Measurements from ENCODE around the gene FSIP1.

Gene FSIP1

DNA sequence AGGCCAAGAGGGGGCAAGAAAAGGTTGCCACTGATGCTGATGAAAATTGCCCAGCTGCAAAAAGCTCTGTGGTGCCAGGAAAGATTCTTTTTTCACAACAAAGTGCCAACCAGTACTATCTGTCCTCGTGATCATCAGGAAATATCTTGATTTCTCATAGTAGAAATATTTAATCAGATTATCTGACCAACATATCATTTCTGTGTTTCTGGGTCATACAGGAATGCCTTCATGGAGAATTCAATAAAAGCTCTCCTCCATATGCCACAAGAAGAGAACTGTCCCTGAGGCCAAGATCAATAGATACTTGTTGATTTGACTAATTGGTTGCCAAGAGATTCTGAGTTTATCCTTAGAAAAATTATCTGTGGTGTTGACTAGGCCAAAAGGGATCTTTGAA is 63.5 kb downstream of the FSIP1 start:
- DNase-seq (ENCODE audit: insufficient read length, low spot score) (no peak), FAIRE-seq (no peak)
- no peak for TF ChIP-seq TAF1 (IDR thresholded peaks at IDR 0.05; ENCODE audit: low read depth, low read length)
- TF ChIP-seq POLR2AphosphoS5 (IDR thresholded peaks at IDR 0.05; ENCODE audit: low read depth, low read length): no peak
- no peak for TF ChIP-seq POLR2A (IDR thresholded peaks at IDR 0.05; ENCODE audit: low read depth, low read length)
- TF ChIP-seq PAX5 (IDR thresholded peaks at IDR 0.05; ENCODE audit: insufficient read depth, low read length, severe bottlenecking): no peak
- no peak for TF ChIP-seq POU2F2 (IDR thresholded peaks at IDR 0.05; ENCODE audit: low read depth, low read length)
- no peak for TF ChIP-seq SPI1 (IDR thresholded peaks at IDR 0.05; ENCODE audit: low read depth, low read length)

DNA sequence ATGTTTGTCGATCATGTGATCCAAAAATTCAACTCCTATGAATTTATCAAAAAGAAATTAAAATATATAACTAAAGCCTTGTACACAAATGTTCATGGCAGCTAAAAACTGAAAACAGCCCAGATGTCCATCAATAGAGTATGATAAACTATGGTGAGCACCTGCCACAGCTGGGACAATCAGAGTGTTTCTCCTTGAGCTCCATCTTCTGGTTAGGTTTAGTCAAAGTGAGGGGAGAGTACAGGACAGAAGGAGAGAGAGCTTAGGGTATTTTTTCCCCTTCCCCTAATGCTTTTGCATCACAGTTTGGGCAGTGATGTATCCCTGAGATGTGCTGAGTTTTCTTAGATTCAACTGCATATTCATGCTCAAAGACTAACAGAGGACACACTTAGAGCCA is 65.5 kb downstream of the FSIP1 start:
- DNase-seq (ENCODE audit: insufficient read length, low spot score) (no peak), FAIRE-seq (no peak)
- no peak for TF ChIP-seq POLR2AphosphoS5 (IDR thresholded peaks at IDR 0.05; ENCODE audit: low read depth, low read length)
- no peak for TF ChIP-seq POU2F2 (IDR thresholded peaks at IDR 0.05; ENCODE audit: low read depth, low read length)
- no peak for TF ChIP-seq TAF1 (IDR thresholded peaks at IDR 0.05; ENCODE audit: low read depth, low read length)
- TF ChIP-seq POLR2A (IDR thresholded peaks at IDR 0.05; ENCODE audit: low read depth, low read length): no peak
- no peak for TF ChIP-seq SPI1 (IDR thresholded peaks at IDR 0.05; ENCODE audit: low read depth, low read length)
- no peak for TF ChIP-seq PAX5 (IDR thresholded peaks at IDR 0.05; ENCODE audit: insufficient read depth, low read length, severe bottlenecking)

DNA sequence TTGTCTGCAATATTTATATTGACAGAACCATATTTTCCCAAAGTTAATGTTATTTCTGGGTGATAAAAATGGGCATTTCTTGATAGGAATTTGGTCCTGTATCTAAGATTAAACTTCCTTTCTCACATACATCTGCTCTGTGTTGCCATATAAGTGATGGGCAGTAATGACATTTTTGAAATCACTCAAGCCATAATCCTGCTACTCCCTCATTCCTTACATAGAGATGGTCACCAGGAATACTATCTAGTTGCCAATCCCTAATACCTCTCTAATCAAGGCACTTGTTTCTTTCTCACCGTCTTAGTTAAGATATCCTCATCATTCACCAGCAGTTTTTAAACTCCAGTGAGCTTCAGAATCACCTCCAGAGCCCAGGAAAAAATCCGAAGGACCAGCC is 68.4 kb downstream of the FSIP1 start:
- TF ChIP-seq PAX5 (IDR thresholded peaks at IDR 0.05; ENCODE audit: insufficient read depth, low read length, severe bottlenecking) (no peak), TAF1 (IDR thresholded peaks at IDR 0.05; ENCODE audit: low read depth, low read length) (no peak), SPI1 (IDR thresholded peaks at IDR 0.05; ENCODE audit: low read depth, low read length) (no peak), POLR2A (IDR thresholded peaks at IDR 0.05; ENCODE audit: low read depth, low read length) (no peak), POU2F2 (IDR thresholded peaks at IDR 0.05; ENCODE audit: low read depth, low read length) (no peak), POLR2AphosphoS5 (IDR thresholded peaks at IDR 0.05; ENCODE audit: low read depth, low read length) (no peak)
- DNase-seq (ENCODE audit: insufficient read length, low spot score) (no peak), FAIRE-seq (no peak)

DNA sequence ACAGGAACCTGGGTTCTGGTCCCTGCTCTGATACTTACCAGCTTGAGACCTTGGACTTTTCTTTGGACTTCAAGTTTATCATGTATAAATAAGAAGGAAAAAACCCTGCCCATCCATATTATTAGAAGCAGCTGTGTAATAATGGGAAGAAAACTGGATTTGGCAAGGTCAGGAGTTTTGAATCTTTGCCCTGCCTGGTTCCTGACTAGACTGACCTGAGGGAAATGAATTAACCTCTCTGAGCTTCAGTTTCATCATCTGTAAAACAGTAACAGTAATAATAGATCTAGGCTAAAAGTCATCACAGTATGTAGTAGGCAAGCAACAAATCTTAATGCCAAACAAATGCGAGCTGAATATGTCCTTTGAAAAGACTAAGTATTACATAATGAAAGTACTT is 68.8 kb downstream of the FSIP1 start:
- TF ChIP-seq POLR2AphosphoS5 (IDR thresholded peaks at IDR 0.05; ENCODE audit: low read depth, low read length) (no peak), PAX5 (IDR thresholded peaks at IDR 0.05; ENCODE audit: insufficient read depth, low read length, severe bottlenecking) (no peak), POU2F2 (IDR thresholded peaks at IDR 0.05; ENCODE audit: low read depth, low read length) (no peak), TAF1 (IDR thresholded peaks at IDR 0.05; ENCODE audit: low read depth, low read length) (no peak), SPI1 (IDR thresholded peaks at IDR 0.05; ENCODE audit: low read depth, low read length) (no peak), POLR2A (IDR thresholded peaks at IDR 0.05; ENCODE audit: low read depth, low read length) (no peak)
- FAIRE-seq (no peak), DNase-seq (ENCODE audit: insufficient read length, low spot score) (no peak)

DNA sequence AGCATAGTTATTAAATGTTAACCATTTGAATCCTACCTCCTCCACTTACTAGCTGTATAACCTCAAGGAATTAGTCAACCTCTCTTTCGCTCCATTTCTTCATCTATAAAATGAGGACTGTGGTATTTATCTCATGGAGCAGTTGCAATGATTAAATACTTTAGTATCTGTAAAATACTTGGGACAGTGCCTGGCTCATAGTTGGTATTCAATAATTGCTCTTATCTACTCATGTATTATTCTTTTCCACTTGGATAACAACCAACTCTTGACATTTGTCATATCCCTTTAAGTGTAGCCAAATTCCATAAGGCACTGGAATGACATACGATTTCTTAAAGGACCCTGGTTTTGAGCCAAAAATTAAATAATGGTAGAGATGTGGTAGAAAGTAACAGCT is 72.0 kb downstream of the FSIP1 start:
- TF ChIP-seq SPI1 (IDR thresholded peaks at IDR 0.05; ENCODE audit: low read depth, low read length): no peak
- FAIRE-seq (no peak), DNase-seq (ENCODE audit: insufficient read length, low spot score) (no peak)

DNA sequence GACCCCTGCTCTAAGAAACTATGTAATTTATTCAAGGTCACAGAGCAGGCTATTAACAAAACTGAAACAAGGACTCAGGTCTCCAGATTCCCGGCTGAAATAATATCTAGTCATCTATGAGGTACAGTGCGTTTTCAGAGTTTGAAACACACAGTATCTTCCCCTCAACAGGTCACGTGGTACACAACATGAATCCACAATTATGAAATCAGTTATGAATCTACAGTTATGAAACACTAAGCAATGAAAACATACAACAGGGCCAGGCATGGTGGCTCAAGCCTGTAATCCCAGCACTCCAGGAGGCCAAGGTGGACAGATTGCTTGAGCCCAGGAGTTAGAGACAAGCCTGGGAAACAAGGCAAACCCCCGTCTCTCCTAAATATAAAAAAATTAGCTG is 72.7 kb downstream of the FSIP1 start:
- FAIRE-seq (no peak), DNase-seq (ENCODE audit: insufficient read length, low spot score) (no peak)
- no peak for TF ChIP-seq SPI1 (IDR thresholded peaks at IDR 0.05; ENCODE audit: low read depth, low read length)
- TF ChIP-seq POLR2AphosphoS5 (IDR thresholded peaks at IDR 0.05; ENCODE audit: low read depth, low read length): no peak
- no peak for TF ChIP-seq POU2F2 (IDR thresholded peaks at IDR 0.05; ENCODE audit: low read depth, low read length)
- TF ChIP-seq TAF1 (IDR thresholded peaks at IDR 0.05; ENCODE audit: low read depth, low read length): no peak
- TF ChIP-seq PAX5 (IDR thresholded peaks at IDR 0.05; ENCODE audit: insufficient read depth, low read length, severe bottlenecking): no peak
- no peak for TF ChIP-seq POLR2A (IDR thresholded peaks at IDR 0.05; ENCODE audit: low read depth, low read length)

DNA sequence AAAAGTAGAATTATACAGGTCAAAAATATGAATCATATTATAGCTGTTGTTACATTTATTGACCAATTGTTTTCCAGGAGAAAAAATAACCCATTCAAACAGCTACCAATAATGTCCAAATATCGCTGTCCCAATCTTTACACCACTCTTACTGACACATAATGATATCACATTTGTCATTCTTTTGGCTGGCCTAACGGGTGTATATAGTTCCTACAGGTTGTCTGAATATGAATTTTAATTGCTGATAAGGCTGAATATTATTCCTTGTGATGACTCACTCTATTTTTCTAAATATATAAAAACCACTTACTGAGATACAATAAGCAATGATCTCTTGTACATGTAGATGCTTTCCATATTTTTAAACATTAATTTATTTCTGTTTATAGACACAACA is 76.4 kb downstream of the FSIP1 start:
- no peak for DNase-seq (ENCODE audit: insufficient read length, low spot score)
- TF ChIP-seq POU2F2 (IDR thresholded peaks at IDR 0.05; ENCODE audit: low read depth, low read length) (no peak), PAX5 (IDR thresholded peaks at IDR 0.05; ENCODE audit: insufficient read depth, low read length, severe bottlenecking) (no peak), POLR2A (IDR thresholded peaks at IDR 0.05; ENCODE audit: low read depth, low read length) (no peak), SPI1 (IDR thresholded peaks at IDR 0.05; ENCODE audit: low read depth, low read length) (no peak), POLR2AphosphoS5 (IDR thresholded peaks at IDR 0.05; ENCODE audit: low read depth, low read length) (no peak), TAF1 (IDR thresholded peaks at IDR 0.05; ENCODE audit: low read depth, low read length) (no peak)
- FAIRE-seq: no peak

DNA sequence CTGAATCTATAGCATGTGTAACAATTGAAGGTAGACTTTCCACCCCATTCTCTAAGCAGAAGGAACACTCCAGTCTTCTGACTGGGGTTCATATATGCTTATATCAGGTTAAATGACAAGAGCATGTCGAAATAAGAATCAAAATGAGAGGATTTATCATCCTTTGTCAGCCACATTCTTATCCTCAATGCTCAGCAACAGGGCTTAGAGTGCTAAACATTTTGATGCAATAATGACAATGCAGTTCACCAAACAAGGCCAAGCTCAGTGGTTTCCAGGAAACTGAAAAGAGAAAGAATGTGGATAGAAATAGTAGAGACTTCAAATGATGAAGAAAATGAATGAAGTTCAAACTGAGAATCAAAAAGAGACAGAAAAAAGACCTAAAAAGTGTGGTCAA is 78.0 kb downstream of the FSIP1 start:
- no peak for TF ChIP-seq POU2F2 (IDR thresholded peaks at IDR 0.05; ENCODE audit: low read depth, low read length)
- no peak for TF ChIP-seq TAF1 (IDR thresholded peaks at IDR 0.05; ENCODE audit: low read depth, low read length)
- no peak for TF ChIP-seq POLR2AphosphoS5 (IDR thresholded peaks at IDR 0.05; ENCODE audit: low read depth, low read length)
- no peak for TF ChIP-seq PAX5 (IDR thresholded peaks at IDR 0.05; ENCODE audit: insufficient read depth, low read length, severe bottlenecking)
- TF ChIP-seq POLR2A (IDR thresholded peaks at IDR 0.05; ENCODE audit: low read depth, low read length): no peak
- TF ChIP-seq SPI1 (IDR thresholded peaks at IDR 0.05; ENCODE audit: low read depth, low read length): no peak
- FAIRE-seq (no peak), DNase-seq (ENCODE audit: insufficient read length, low spot score) (no peak)

DNA sequence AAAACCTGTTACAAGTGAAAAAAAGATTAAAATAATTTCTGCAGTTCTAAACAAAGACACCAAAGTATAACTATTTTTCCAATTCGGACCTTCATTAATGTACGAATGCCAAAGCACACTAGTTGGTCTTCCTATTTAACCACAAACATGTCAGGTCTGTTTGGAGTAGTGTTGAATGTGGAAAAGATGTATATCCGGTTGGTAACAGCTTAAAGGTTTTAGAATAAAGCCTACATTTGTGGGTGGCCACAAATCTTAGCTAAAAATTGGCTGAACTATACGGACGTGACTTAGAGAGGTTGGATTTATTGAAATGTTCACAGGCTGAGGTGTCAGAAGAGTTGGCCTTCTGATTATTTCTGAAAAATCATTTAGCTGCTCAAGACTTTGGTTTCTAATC is 78.4 kb downstream of the FSIP1 start:
- TF ChIP-seq TAF1 (IDR thresholded peaks at IDR 0.05; ENCODE audit: low read depth, low read length): no peak
- TF ChIP-seq PAX5 (IDR thresholded peaks at IDR 0.05; ENCODE audit: insufficient read depth, low read length, severe bottlenecking): no peak
- no peak for TF ChIP-seq SPI1 (IDR thresholded peaks at IDR 0.05; ENCODE audit: low read depth, low read length)
- TF ChIP-seq POLR2AphosphoS5 (IDR thresholded peaks at IDR 0.05; ENCODE audit: low read depth, low read length): no peak
- no peak for TF ChIP-seq POU2F2 (IDR thresholded peaks at IDR 0.05; ENCODE audit: low read depth, low read length)
- no peak for TF ChIP-seq POLR2A (IDR thresholded peaks at IDR 0.05; ENCODE audit: low read depth, low read length)
- FAIRE-seq (no peak), DNase-seq (ENCODE audit: insufficient read length, low spot score) (no peak)

DNA sequence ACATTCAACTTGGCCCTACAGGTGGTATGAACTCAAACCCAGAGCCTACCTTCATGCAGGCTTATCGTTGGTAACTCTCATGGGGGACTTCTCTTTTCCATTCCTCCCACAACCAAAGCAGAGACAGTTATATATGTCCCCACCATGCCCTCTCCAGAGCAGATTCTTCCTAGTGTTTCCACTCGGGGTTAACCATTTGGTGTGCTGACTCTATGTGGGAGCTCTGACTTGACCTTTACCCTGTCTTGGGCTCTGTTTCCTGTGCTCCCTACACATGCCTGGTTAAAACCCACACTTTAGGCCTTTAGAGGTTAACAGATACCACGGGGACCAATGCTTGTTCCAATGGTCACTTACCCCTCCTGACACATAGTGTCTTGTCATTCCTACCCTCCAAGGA is 80.7 kb downstream of the FSIP1 start:
- TF ChIP-seq TAF1 (IDR thresholded peaks at IDR 0.05; ENCODE audit: low read depth, low read length): no peak
- no peak for TF ChIP-seq POU2F2 (IDR thresholded peaks at IDR 0.05; ENCODE audit: low read depth, low read length)
- TF ChIP-seq POLR2AphosphoS5 (IDR thresholded peaks at IDR 0.05; ENCODE audit: low read depth, low read length): no peak
- no peak for TF ChIP-seq POLR2A (IDR thresholded peaks at IDR 0.05; ENCODE audit: low read depth, low read length)
- no peak for TF ChIP-seq PAX5 (IDR thresholded peaks at IDR 0.05; ENCODE audit: insufficient read depth, low read length, severe bottlenecking)
- TF ChIP-seq SPI1 (IDR thresholded peaks at IDR 0.05; ENCODE audit: low read depth, low read length): no peak
- FAIRE-seq (peak; percentile 64), DNase-seq (ENCODE audit: insufficient read length, low spot score) (no peak)
